ENCODE results near the gene ZNF267.
"Not testable (repeated sequence)": the region's sequence is repeated elsewhere in the genome, so short reads cannot be mapped to it uniquely, and the experiment has no call there.

The ZNF267 gene

DNA sequence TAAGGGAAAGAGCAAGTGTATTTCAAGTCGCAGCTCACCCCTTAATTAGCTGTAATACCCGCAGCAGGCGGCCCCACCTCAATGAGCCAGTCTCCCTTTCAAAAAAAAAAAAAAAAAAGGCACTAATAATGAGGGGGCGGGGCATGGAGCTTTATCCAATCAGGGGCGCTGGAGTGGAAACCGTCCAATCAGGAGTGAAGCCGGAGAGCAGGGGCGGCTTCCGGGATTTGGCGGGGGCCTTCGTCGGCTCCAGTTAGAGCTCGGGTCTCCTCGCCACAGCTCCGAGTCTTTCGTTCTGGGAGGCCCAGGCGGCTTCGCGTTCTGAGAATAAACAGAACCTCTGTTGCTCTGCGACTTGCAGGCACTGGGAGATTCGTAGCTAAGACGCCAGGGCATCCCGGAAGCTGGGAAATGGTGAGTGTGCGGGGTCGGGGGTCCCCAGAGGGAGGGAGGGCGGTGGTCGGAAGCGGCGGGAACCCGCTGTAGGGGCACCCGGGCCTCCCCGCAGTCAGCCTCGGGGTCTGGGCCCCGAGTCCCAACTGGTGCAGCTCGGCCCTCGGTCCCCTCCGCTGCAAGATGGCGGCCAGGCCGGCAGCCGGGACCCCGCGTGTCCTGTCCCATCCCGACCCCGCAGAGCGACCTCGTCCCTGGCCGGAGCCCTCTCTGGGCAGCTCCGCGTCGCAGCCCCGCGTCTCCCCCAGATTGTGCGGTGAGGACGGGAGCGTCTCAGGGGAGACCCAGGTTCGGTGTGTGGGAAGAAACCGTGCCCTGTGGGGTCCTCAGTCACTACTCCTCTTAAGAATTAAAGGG is at the start of gene ZNF267:
Gene ZNF267, plus strand, starts transcription at position 252 of the 810 bp plus-strand sequence. Its CDS starts 160 bp downstream, at position 412.
- DNase-seq (ENCODE audit: extremely low read depth, insufficient read length) = peak; percentile 85
- Histone ChIP-seq H3K36me3 (ENCODE audit: control insufficient read depth, insufficient read depth, low read length) (peaks cover 6% of the 10 kb centered on the region), H3K27me3 (replicated peaks; ENCODE audit: control insufficient read depth, insufficient read depth, low read length) (no peaks in the 10 kb centered on the region), H3K4me3 (replicated peaks; ENCODE audit: low read depth, low read length) (peak within 1 kb of the TSS; percentile 96)
- TF ChIP-seq, protein P1, sequence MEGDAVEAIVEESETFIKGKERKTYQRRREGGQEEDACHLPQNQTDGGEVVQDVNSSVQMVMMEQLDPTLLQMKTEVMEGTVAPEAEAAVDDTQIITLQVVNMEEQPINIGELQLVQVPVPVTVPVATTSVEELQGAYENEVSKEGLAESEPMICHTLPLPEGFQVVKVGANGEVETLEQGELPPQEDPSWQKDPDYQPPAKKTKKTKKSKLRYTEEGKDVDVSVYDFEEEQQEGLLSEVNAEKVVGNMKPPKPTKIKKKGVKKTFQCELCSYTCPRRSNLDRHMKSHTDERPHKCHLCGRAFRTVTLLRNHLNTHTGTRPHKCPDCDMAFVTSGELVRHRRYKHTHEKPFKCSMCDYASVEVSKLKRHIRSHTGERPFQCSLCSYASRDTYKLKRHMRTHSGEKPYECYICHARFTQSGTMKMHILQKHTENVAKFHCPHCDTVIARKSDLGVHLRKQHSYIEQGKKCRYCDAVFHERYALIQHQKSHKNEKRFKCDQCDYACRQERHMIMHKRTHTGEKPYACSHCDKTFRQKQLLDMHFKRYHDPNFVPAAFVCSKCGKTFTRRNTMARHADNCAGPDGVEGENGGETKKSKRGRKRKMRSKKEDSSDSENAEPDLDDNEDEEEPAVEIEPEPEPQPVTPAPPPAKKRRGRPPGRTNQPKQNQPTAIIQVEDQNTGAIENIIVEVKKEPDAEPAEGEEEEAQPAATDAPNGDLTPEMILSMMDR (IDR thresholded peaks at IDR 0.05; ENCODE audit: insufficient read depth, low read length, poor library complexity, severe bottlenecking) = no peak

DNA sequence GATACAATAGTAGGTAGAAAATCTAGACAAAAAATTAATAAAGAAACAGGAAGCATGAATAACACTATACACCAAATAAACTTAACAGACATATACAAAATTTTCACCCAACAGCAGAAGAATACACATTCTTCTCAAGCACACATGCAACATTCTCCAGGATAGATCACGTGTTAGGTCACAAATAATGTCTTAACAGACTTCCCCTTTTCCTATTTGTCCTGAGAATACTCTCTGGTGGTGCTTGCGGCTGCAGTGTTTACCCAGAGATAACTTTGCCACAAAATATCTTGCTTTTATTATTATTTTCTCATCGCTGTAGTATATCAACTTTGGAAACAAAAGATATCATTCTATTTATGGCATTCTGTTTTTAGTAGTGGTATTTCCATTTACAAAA is 40.6 kb upstream of the ZNF267 start:
- DNase-seq (ENCODE audit: extremely low read depth, insufficient read length) = no peak
- H3K36me3 ChIP-seq (ENCODE audit: control insufficient read depth, insufficient read depth, low read length) = no peaks in the 10 kb centered on the region
- no peak overlapping the region for H3K4me3 ChIP-seq (replicated peaks; ENCODE audit: low read depth, low read length)
- H3K27me3 ChIP-seq (replicated peaks; ENCODE audit: control insufficient read depth, insufficient read depth, low read length) = no peaks in the 10 kb centered on the region
- TF ChIP-seq, protein P1 (IDR thresholded peaks at IDR 0.05; ENCODE audit: insufficient read depth, low read length, poor library complexity, severe bottlenecking) = no peak

DNA sequence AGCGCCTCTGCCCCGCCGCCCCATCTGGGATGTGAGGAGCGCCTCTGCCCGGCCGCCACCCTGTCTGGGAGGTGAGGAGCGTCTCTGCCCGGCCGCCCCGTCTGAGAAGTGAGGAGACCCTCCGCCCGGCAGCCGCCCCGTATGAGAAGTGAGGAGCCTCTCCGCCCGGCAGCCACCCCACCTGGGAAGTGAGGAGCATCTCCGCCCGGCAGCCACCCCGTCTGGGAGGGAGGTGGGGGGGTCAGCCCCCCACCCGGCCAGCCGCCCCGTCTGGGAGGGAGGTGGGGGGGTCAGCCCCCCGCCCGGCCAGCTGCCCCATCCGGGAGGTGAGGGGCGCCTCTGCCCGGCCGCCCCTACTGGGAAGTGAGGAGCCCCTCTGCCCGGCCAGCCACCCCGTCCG is 37.2 kb upstream of the ZNF267 start:
- DNase-seq (ENCODE audit: extremely low read depth, insufficient read length); H3K27me3 ChIP-seq (replicated peaks; ENCODE audit: control insufficient read depth, insufficient read depth, low read length); H3K36me3 ChIP-seq (ENCODE audit: control insufficient read depth, insufficient read depth, low read length); H3K4me3 ChIP-seq (replicated peaks; ENCODE audit: low read depth, low read length): not testable (repeated sequence)

DNA sequence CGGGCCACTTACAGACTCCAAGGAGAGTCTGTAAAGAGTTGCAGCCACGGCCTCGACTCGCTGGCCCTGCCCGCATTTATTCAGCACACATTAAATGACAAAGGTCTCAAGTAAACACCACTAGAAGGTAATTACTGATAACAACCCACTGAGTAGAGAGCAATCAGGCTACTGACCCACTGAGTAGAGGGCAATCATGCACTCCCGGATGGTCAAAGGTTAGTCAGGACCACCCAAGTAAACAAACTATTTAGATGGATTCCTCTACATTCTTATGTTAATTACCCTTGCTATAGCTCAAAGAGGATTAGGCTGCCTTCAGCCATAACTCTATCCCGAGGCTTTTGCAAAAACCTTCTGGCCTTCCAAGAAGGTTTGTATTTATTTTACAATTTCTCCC is 30.7 kb upstream of the ZNF267 start:
- no peak for DNase-seq (ENCODE audit: extremely low read depth, insufficient read length)
- H3K4me3 ChIP-seq (replicated peaks; ENCODE audit: low read depth, low read length) = no peak overlapping the region
- no peaks in the 10 kb centered on the region for H3K27me3 ChIP-seq (replicated peaks; ENCODE audit: control insufficient read depth, insufficient read depth, low read length)
- no peaks in the 10 kb centered on the region for H3K36me3 ChIP-seq (ENCODE audit: control insufficient read depth, insufficient read depth, low read length)
- TF ChIP-seq, protein P1 (IDR thresholded peaks at IDR 0.05; ENCODE audit: insufficient read depth, low read length, poor library complexity, severe bottlenecking) = no peak

DNA sequence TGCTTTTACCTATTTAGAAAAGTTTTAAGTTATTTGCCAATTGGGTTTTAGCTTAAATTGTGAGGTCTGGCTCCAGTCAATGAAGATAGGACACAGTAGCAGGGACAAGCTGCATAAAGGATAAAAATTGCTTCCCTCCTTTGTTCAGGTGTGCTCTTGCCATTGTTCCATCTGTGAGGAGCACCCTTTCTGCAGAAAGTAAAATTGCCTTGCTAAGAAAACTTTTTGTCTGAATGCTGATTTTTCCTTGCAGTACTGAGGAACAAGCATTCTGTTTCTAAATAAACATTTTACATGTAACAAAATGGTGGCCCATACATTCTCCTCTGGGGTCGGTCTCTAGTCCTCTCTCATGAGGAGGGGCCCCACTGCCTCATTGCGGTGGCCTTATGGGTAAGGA is 25.0 kb upstream of the ZNF267 start:
- not testable (repeated sequence) for DNase-seq (ENCODE audit: extremely low read depth, insufficient read length); H3K27me3 ChIP-seq (replicated peaks; ENCODE audit: control insufficient read depth, insufficient read depth, low read length); H3K4me3 ChIP-seq (replicated peaks; ENCODE audit: low read depth, low read length); H3K36me3 ChIP-seq (ENCODE audit: control insufficient read depth, insufficient read depth, low read length)

DNA sequence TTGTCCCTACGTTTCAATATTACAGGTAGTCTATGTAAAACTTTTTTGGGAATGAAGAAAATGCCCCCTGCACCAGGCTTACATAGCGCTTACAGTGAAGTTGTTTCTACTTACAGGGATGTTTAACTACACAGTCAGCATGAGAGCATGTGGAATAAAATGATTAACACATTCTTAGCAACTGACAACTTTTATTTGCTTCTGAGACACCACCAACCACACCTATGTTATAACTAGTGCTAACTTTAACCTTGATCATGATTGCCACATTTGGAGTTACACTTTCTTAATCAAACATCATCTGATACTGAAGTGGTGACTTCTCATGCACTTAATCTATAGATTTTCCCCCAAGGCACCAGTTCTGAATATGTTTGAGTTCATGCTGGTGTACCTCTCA is 20.3 kb upstream of the ZNF267 start:
- DNase-seq (ENCODE audit: extremely low read depth, insufficient read length) = no peak
- TF ChIP-seq, protein P1 (IDR thresholded peaks at IDR 0.05; ENCODE audit: insufficient read depth, low read length, poor library complexity, severe bottlenecking) = no peak
- no peaks in the 10 kb centered on the region for H3K36me3 ChIP-seq (ENCODE audit: control insufficient read depth, insufficient read depth, low read length)
- H3K4me3 ChIP-seq (replicated peaks; ENCODE audit: low read depth, low read length) = no peak overlapping the region
- no peaks in the 10 kb centered on the region for H3K27me3 ChIP-seq (replicated peaks; ENCODE audit: control insufficient read depth, insufficient read depth, low read length)
